ENCODE data around the gene ATRN. TPM values are rescaled to one million over a fixed set of nuclear protein-coding genes. Genes with fewer than 3 reads are reported as not detected.

The ATRN gene
- 76.1 TPM for total RNA-seq

GRCh38 chr20:3470627-3471396 lies at the start of gene ATRN:
Gene ATRN, plus strand, starts transcription at chr20:3471018. Its CDS starts 90 bp downstream, at chr20:3471108.

GRCh38 chr20:3663031-3663701 lies 192.3 kb downstream of the ATRN start, which contains the start of gene GFRA4:
Gene GFRA4, minus strand, starts transcription at chr20:3663399. Its CDS starts 0 bp downstream, at chr20:3663399.

GRCh38 chr20:3681931-3682781 lies 211.3 kb downstream of the ATRN start, which contains the start of gene ADAM33:
Gene ADAM33, minus strand, starts transcription at chr20:3682010. Its CDS starts 6 bp downstream, at chr20:3682004.

Small RNA genes within 50 kb of the gene (small RNA-seq; reads per million reads assigned to genes)
- gene AL353193.1 (ENCODE audit: low replicate concordance), result not detected

Other genes starting within 250 kb of the ATRN start
- not detected for gene SLC4A11, start 231.8 kb upstream of the ATRN start, total RNA-seq
- gene DNAAF9, start 63.3 kb upstream of the ATRN start, total RNA-seq, result 70.7 TPM
- not detected for gene GFRA4, start 192.4 kb downstream of the ATRN start, total RNA-seq
- gene ADAM33, start 211.0 kb downstream of the ATRN start, total RNA-seq, result 3.8 TPM
- gene SIGLEC1, start 241.6 kb downstream of the ATRN start, total RNA-seq, result not detected